Measurements from ENCODE around the gene MBTD1. TPM values are rescaled to one million over a fixed set of nuclear protein-coding genes. Genes with fewer than 3 reads are reported as not detected.

The MBTD1 gene
- total and polyA plus RNA-seq, 2 experiments from 2014 or later: 19.1 to 63.9 TPM

DNA sequence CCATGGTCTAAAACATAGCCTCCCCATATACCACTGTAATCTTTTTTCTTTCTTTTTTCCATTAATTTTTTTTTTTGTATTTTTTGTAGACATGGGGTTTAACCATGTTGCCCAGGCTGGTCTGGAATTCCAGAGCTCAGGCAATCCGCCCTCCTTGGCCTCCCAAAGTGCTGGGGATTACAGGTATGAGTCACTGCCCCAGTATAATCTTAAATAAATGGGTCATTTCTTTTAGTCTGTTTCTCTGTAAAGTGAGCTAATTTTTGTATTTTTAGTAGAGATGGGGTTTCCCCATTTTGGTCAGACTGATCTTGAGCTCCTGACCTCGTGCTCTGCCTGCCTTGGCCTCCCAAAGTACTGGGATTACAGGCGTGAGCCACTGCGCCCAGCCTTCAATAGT lies 112.2 kb downstream of the MBTD1 start (continued):
- TF ChIP-seq, protein P1, sequence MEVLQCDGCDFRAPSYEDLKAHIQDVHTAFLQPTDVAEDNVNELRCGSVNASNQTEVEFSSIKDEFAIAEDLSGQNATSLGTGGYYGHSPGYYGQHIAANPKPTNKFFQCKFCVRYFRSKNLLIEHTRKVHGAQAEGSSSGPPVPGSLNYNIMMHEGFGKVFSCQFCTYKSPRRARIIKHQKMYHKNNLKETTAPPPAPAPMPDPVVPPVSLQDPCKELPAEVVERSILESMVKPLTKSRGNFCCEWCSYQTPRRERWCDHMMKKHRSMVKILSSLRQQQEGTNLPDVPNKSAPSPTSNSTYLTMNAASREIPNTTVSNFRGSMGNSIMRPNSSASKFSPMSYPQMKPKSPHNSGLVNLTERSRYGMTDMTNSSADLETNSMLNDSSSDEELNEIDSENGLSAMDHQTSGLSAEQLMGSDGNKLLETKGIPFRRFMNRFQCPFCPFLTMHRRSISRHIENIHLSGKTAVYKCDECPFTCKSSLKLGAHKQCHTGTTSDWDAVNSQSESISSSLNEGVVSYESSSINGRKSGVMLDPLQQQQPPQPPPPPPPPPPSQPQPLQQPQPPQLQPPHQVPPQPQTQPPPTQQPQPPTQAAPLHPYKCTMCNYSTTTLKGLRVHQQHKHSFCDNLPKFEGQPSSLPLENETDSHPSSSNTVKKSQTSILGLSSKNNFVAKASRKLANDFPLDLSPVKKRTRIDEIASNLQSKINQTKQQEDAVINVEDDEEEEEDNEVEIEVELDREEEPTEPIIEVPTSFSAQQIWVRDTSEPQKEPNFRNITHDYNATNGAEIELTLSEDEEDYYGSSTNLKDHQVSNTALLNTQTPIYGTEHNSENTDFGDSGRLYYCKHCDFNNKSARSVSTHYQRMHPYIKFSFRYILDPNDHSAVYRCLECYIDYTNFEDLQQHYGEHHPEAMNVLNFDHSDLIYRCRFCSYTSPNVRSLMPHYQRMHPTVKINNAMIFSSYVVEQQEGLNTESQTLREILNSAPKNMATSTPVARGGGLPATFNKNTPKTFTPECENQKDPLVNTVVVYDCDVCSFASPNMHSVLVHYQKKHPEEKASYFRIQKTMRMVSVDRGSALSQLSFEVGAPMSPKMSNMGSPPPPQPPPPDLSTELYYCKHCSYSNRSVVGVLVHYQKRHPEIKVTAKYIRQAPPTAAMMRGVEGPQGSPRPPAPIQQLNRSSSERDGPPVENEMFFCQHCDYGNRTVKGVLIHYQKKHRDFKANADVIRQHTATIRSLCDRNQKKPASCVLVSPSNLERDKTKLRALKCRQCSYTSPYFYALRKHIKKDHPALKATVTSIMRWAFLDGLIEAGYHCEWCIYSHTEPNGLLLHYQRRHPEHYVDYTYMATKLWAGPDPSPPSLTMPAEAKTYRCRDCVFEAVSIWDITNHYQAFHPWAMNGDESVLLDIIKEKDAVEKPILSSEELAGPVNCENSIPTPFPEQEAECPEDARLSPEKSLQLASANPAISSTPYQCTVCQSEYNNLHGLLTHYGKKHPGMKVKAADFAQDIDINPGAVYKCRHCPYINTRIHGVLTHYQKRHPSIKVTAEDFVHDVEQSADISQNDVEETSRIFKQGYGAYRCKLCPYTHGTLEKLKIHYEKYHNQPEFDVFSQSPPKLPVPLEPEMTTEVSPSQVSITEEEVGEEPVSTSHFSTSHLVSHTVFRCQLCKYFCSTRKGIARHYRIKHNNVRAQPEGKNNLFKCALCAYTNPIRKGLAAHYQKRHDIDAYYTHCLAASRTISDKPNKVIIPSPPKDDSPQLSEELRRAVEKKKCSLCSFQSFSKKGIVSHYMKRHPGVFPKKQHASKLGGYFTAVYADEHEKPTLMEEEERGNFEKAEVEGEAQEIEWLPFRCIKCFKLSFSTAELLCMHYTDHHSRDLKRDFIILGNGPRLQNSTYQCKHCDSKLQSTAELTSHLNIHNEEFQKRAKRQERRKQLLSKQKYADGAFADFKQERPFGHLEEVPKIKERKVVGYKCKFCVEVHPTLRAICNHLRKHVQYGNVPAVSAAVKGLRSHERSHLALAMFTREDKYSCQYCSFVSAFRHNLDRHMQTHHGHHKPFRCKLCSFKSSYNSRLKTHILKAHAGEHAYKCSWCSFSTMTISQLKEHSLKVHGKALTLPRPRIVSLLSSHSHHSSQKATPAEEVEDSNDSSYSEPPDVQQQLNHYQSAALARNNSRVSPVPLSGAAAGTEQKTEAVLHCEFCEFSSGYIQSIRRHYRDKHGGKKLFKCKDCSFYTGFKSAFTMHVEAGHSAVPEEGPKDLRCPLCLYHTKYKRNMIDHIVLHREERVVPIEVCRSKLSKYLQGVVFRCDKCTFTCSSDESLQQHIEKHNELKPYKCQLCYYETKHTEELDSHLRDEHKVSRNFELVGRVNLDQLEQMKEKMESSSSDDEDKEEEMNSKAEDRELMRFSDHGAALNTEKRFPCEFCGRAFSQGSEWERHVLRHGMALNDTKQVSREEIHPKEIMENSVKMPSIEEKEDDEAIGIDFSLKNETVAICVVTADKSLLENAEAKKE (CRISPR knock-in tag; IDR thresholded peaks at IDR 0.05): no peak
- no peak for TF ChIP-seq ZNF114 (CRISPR knock-in tag; IDR thresholded peaks at IDR 0.05)
- TF ChIP-seq POLR2AphosphoS5 (IDR thresholded peaks at IDR 0.05; ENCODE audit: low read depth): no peak
- TF ChIP-seq NANOG (IDR thresholded peaks at IDR 0.05; ENCODE audit: borderline replicate concordance): no peak
- no peak for TF ChIP-seq ZNF331 (CRISPR knock-in tag; IDR thresholded peaks at IDR 0.05; ENCODE audit: low read depth)
- no peak for TF ChIP-seq EZH2 (IDR thresholded peaks at IDR 0.05; ENCODE audit: low read depth, unreplicated experiment)
- TF ChIP-seq CREB1 (CRISPR knock-in tag; IDR thresholded peaks at IDR 0.05; ENCODE audit: low read depth): no peak

DNA sequence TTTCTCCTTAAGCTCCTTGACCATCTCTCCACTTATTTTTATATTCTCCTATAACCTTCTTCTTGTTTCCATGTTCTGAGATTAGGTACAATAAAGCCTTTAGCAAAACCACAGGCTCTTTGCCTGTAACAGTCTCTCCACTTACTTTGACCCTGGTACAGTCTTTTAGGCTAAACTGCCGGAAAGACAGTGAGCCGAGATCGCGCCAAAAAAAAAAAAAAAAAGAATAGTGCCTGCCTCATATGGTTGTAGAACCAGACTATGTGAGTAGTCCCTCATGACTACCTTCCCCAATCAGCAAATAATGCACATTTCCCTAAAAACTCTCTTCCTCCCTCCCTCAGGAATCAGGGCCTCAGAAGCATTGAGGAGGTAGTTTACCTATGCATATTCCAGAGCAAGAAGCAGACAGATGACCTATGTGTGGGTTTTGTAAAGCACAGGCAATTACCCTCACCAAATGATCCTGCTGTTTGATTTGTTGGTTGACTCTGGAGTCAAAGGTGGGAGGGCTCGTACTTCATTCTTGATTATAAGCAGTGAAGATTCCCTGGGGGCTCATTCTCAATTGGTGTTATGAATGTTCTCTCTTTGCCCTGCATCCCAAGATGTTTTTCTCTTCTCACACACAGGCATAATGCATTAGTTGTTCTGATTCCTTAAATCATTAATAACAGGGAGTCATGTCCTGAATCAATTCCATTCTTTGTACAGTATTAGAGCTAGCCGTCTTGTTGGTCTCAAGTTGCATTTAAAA lies 115.4 kb downstream of the MBTD1 start:
- Mint-ChIP-seq H3K4me1 (peaks cover 8% of the 10 kb centered on the region), H3K27ac (no peak overlapping the region), H3K9me3 (no peaks in the 10 kb centered on the region), H3K4me3 (no peak overlapping the region), H3K27me3 (ENCODE audit: insufficient read depth, low read depth, poor library complexity) (peaks cover 2% of the 10 kb centered on the region), H3K36me3 (ENCODE audit: low read depth) (no peaks in the 10 kb centered on the region)
- no peaks in the 10 kb centered on the region for H3K9me2 ChIP-seq (ENCODE audit: insufficient read depth)
- H3K27ac ChIP-seq (ENCODE audit: low read depth): no peak overlapping the region
- H3K36me3 ChIP-seq (ENCODE audit: insufficient read depth): no peaks in the 10 kb centered on the region
- DNase-seq (ENCODE audit: low spot score) (no peak), ATAC-seq (no peak)
- H3F3A ChIP-seq (replicated peaks; ENCODE audit: low read depth): no peaks in the 10 kb centered on the region
- H3K4me3 ChIP-seq: no peak overlapping the region
- H4K20me1 ChIP-seq (replicated peaks; ENCODE audit: insufficient read depth): no peaks in the 10 kb centered on the region
- peak overlapping the region; percentile 66; the same call in 1 of the 2 replicates for H2AFZ ChIP-seq
- no peaks in the 10 kb centered on the region for H3K79me2 ChIP-seq (replicated peaks; ENCODE audit: insufficient read depth)
- H3K27me3 ChIP-seq (ENCODE audit: insufficient read depth): no peaks in the 10 kb centered on the region
- no peaks in the 10 kb centered on the region for H3K4me1 ChIP-seq (ENCODE audit: insufficient read depth)
- no peak overlapping the region for H3K4me2 ChIP-seq
- TF ChIP-seq ZNF331 (CRISPR knock-in tag; IDR thresholded peaks at IDR 0.05; ENCODE audit: low read depth): no peak
- TF ChIP-seq, protein P1 (CRISPR knock-in tag; IDR thresholded peaks at IDR 0.05): no peak
